ENCODE measurements around the gene PDE1A.

- no peak for TF ChIP-seq RNF2 (IDR thresholded peaks at IDR 0.05; ENCODE audit: borderline replicate concordance, low read depth)
- TF ChIP-seq, protein P1, sequence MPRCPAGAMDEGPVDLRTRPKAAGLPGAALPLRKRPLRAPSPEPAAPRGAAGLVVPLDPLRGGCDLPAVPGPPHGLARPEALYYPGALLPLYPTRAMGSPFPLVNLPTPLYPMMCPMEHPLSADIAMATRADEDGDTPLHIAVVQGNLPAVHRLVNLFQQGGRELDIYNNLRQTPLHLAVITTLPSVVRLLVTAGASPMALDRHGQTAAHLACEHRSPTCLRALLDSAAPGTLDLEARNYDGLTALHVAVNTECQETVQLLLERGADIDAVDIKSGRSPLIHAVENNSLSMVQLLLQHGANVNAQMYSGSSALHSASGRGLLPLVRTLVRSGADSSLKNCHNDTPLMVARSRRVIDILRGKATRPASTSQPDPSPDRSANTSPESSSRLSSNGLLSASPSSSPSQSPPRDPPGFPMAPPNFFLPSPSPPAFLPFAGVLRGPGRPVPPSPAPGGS (IDR thresholded peaks at IDR 0.05), result no peak
- TF ChIP-seq ZFP36 (IDR thresholded peaks at IDR 0.05; ENCODE audit: borderline replicate concordance, partially characterized antibody), result no peak
- no peak for TF ChIP-seq POLR2A (IDR thresholded peaks at IDR 0.05; ENCODE audit: low read length)
- TF ChIP-seq CTCF (IDR thresholded peaks at IDR 0.05), result no peak
- no peak for TF ChIP-seq NFE2L2 (conservative IDR thresholded peaks at IDR 0.05; ENCODE audit: low read length)
- TF ChIP-seq, protein P2, sequence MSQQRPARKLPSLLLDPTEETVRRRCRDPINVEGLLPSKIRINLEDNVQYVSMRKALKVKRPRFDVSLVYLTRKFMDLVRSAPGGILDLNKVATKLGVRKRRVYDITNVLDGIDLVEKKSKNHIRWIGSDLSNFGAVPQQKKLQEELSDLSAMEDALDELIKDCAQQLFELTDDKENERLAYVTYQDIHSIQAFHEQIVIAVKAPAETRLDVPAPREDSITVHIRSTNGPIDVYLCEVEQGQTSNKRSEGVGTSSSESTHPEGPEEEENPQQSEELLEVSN (IDR thresholded peaks at IDR 0.05; ENCODE audit: borderline replicate concordance, low read depth), result no peak
- TF ChIP-seq, protein P3, sequence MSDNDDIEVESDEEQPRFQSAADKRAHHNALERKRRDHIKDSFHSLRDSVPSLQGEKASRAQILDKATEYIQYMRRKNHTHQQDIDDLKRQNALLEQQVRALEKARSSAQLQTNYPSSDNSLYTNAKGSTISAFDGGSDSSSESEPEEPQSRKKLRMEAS (IDR thresholded peaks at IDR 0.05), result no peak
- no peak for TF ChIP-seq ELK1 (IDR thresholded peaks at IDR 0.05; ENCODE audit: low read depth, low read length)
- no peak for TF ChIP-seq RCOR1 (IDR thresholded peaks at IDR 0.05; ENCODE audit: low read depth, low read length)
- no peak for TF ChIP-seq TP53 (CRISPR knock-in tag; IDR thresholded peaks at IDR 0.05)
Measured at GRCh38 chr2:182473635-182474034, 46.8 kb upstream of the PDE1A start.

Measured in A549 (cell line).